Neural progenitor cell (in vitro differentiated cells): ENCODE measurements around the gene PLXNC1. TPM values are rescaled to one million over a fixed set of nuclear protein-coding genes. Genes with fewer than 3 reads are reported as not detected.

Experiments
- DNase-seq: peaks from one replicate; pipeline ENCODE4 v3.0.0-alpha.2; 2016; ENCODE audit warnings: low spot score
- H2AFZ ChIP-seq: fragments of 200-600 bp; sonication (generic); replicated peaks from 2 replicates; pipeline ENCODE4 v1.6.1; 2016; ENCODE audit warnings: antibody characterized with exemption
- H3F3A ChIP-seq: fragments of 200-600 bp; sonication (generic); 2 replicates; pipeline ENCODE4 v1.6.1; 2016; ENCODE audit warnings: antibody characterized with exemption, low read depth
- H3K27ac ChIP-seq: fragments of 200-600 bp; sonication (generic); 2 replicates; pipeline ENCODE4 v1.5.1; 2016; ENCODE audit warnings: mild to moderate bottlenecking
- H3K27me3 ChIP-seq: fragments of 200-600 bp; sonication (generic); 2 replicates; pipeline ENCODE4 v1.6.1; 2016; ENCODE audit warnings: mild to moderate bottlenecking, moderate library complexity
- H3K36me3 ChIP-seq: fragments of 200-600 bp; sonication (generic); 2 replicates; pipeline ENCODE4 v1.5.1; 2016
- H3K4me1 ChIP-seq: fragments of 200-600 bp; sonication (generic); 2 replicates; pipeline ENCODE4 v1.6.1; 2016; ENCODE audit warnings: mixed run types
- H3K4me2 ChIP-seq: fragments of 200-600 bp; sonication (generic); 2 replicates; pipeline ENCODE4 v1.6.1; 2016
- H3K4me3 ChIP-seq: fragments of 200-600 bp; sonication (generic); 2 replicates; pipeline ENCODE4 v1.5.1; 2016
- H3K79me2 ChIP-seq: fragments of 200-600 bp; sonication (generic); 2 replicates; pipeline ENCODE4 v1.6.1; 2016; ENCODE audit warnings: low read depth
- H3K9ac ChIP-seq: fragments of 200-600 bp; sonication (generic); 2 replicates; pipeline ENCODE4 v1.6.1; 2016
- H3K9me3 ChIP-seq: fragments of 200-600 bp; sonication (generic); 2 replicates; pipeline ENCODE4 v1.5.1; 2016; ENCODE audit warnings: low read depth
- H4K20me1 ChIP-seq: fragments of 200-600 bp; sonication (generic); 2 replicates; pipeline ENCODE4 v1.6.1; 2016; ENCODE audit warnings: low read depth
- H3K27ac Mint-ChIP-seq: 3 replicates; pipeline ENCODE4 v1.8.0; 2021; ENCODE audit warnings: mixed read lengths
- H3K27me3 Mint-ChIP-seq: 2 replicates; pipeline ENCODE4 v1.8.0; 2022; ENCODE audit warnings: low read depth, mild to moderate bottlenecking, inconsistent platforms, moderate library complexity, mixed read lengths; ENCODE audit not compliant: insufficient read depth
- H3K36me3 Mint-ChIP-seq: 3 replicates; pipeline ENCODE4 v1.8.0; 2021; ENCODE audit warnings: mixed read lengths
- H3K4me1 Mint-ChIP-seq: 3 replicates; pipeline ENCODE4 v1.8.0; 2021; ENCODE audit warnings: mixed read lengths
- H3K4me3 Mint-ChIP-seq: 3 replicates; pipeline ENCODE4 v1.8.0; 2021; ENCODE audit warnings: mild to moderate bottlenecking, moderate library complexity, mixed read lengths
- H3K9me3 Mint-ChIP-seq: 3 replicates; pipeline ENCODE4 v1.8.0; 2020; ENCODE audit warnings: mixed read lengths
- CTCF ChIP-seq: fragments of 200-600 bp; sonication (generic); IDR thresholded peaks from 2 replicates; pipeline ENCODE4 v1.5.1; 2017; ENCODE audit warnings: antibody characterized with exemption, mild to moderate bottlenecking
- EZH2 ChIP-seq: fragments of 200-600 bp; sonication (generic); IDR thresholded peaks from 2 replicates; pipeline ENCODE4 v1.6.1; 2017; ENCODE audit warnings: antibody characterized with exemption, mild to moderate bottlenecking, moderate library complexity
- EZH2phosphoT487 ChIP-seq: fragments of 200-600 bp; sonication (generic); IDR thresholded peaks from 2 replicates; pipeline ENCODE4 v1.6.1; 2017; ENCODE audit warnings: antibody characterized with exemption
- total RNA-seq: library from RNA; depleted of rRNA; stranded (reverse); fragments of >200 nt; gene quantifications from 2 replicates; pipeline ENCODE4 v1.2.3, GENCODE V29; 2015; ENCODE audit warnings: low replicate concordance

PLXNC1 gene
- total RNA-seq, 1 donor from 2014 or later: 16.7 TPM

GRCh38 chr12:94244165-94245133 lies 96.1 kb downstream of the PLXNC1 start:
- Mint-ChIP-seq H3K9me3 (no peaks in the 10 kb centered on the region), H3K27ac (no peak overlapping the region), H3K4me3 (no peak overlapping the region), H3K36me3 (peaks cover 26% of the 10 kb centered on the region), H3K27me3 (no peaks in the 10 kb centered on the region), H3K4me1 (peaks cover 43% of the 10 kb centered on the region)
- no peak for DNase-seq
- H3K4me2 ChIP-seq: no peak overlapping the region
- TF ChIP-seq EZH2phosphoT487: no peak
- TF ChIP-seq EZH2: no peak
- no peak for TF ChIP-seq CTCF
- H3F3A ChIP-seq: peaks cover 30% of the 10 kb centered on the region
- no peak overlapping the region for H2AFZ ChIP-seq
- no peak overlapping the region for H3K4me3 ChIP-seq
- no peak overlapping the region for H3K27ac ChIP-seq
- H3K9ac ChIP-seq: no peak overlapping the region
- no peaks in the 10 kb centered on the region for H3K9me3 ChIP-seq
- H4K20me1 ChIP-seq: no peaks in the 10 kb centered on the region
- H3K4me1 ChIP-seq: peaks cover 47% of the 10 kb centered on the region
- no peaks in the 10 kb centered on the region for H3K79me2 ChIP-seq
- no peaks in the 10 kb centered on the region for H3K27me3 ChIP-seq
- no peaks in the 10 kb centered on the region for H3K36me3 ChIP-seq

GRCh38 chr12:94245631-94246383 lies 97.4 kb downstream of the PLXNC1 start:
- TF ChIP-seq EZH2 (no peak), EZH2phosphoT487 (no peak), CTCF (no peak)
- Histone ChIP-seq H3K27ac (peak overlapping the region; percentile 93), H4K20me1 (no peaks in the 10 kb centered on the region), H3K9ac (no peak overlapping the region), H3K36me3 (no peaks in the 10 kb centered on the region), H3F3A (peaks cover 30% of the 10 kb centered on the region), H3K4me3 (no peak overlapping the region), H2AFZ (no peak overlapping the region), H3K4me1 (peaks cover 47% of the 10 kb centered on the region), H3K9me3 (no peaks in the 10 kb centered on the region), H3K79me2 (no peaks in the 10 kb centered on the region), H3K27me3 (no peaks in the 10 kb centered on the region), H3K4me2 (peak overlapping the region; percentile 25)
- Mint-ChIP-seq H3K36me3 (peaks cover 27% of the 10 kb centered on the region), H3K27me3 (peaks cover 2% of the 10 kb centered on the region), H3K27ac (peak overlapping the region; percentile 85), H3K9me3 (no peaks in the 10 kb centered on the region), H3K4me3 (peak overlapping the region; percentile 69), H3K4me1 (peaks cover 46% of the 10 kb centered on the region)
- DNase-seq: no peak

- no peaks in the 10 kb centered on the region for H3K9me3 ChIP-seq
- no peaks in the 10 kb centered on the region for H3K79me2 ChIP-seq
- no peak overlapping the region for H3K9ac ChIP-seq
- Mint-ChIP-seq H3K9me3 (no peaks in the 10 kb centered on the region), H3K36me3 (peaks cover 24% of the 10 kb centered on the region), H3K27ac (peak overlapping the region; percentile 48), H3K4me1 (peaks cover 46% of the 10 kb centered on the region), H3K27me3 (peaks cover 2% of the 10 kb centered on the region), H3K4me3 (peak overlapping the region; percentile 55)
- peak; percentile 84 for DNase-seq
- no peak overlapping the region for H2AFZ ChIP-seq
- no peaks in the 10 kb centered on the region for H3K27me3 ChIP-seq
- peak overlapping the region; percentile 93 for H3K27ac ChIP-seq
- no peaks in the 10 kb centered on the region for H4K20me1 ChIP-seq
- TF ChIP-seq EZH2phosphoT487 (no peak), CTCF (no peak), EZH2 (no peak)
- H3K4me3 ChIP-seq: no peak overlapping the region
- H3F3A ChIP-seq: peaks cover 30% of the 10 kb centered on the region
- no peaks in the 10 kb centered on the region for H3K36me3 ChIP-seq
- H3K4me1 ChIP-seq: peaks cover 40% of the 10 kb centered on the region
- peak overlapping the region; percentile 25 for H3K4me2 ChIP-seq
Observed at GRCh38 chr12:94247246-94247645, 98.9 kb downstream of the PLXNC1 start.
